ENCODE measurements around the gene SLC16A13. TPM values are rescaled to one million over a fixed set of nuclear protein-coding genes. Genes with fewer than 3 reads are reported as not detected.

Gene SLC16A13
- total RNA-seq (2022; extraction: Qiagen RNA extraction), result 5.9 to 11.0 TPM (median 9.2 TPM) in 5 replicates

DNA sequence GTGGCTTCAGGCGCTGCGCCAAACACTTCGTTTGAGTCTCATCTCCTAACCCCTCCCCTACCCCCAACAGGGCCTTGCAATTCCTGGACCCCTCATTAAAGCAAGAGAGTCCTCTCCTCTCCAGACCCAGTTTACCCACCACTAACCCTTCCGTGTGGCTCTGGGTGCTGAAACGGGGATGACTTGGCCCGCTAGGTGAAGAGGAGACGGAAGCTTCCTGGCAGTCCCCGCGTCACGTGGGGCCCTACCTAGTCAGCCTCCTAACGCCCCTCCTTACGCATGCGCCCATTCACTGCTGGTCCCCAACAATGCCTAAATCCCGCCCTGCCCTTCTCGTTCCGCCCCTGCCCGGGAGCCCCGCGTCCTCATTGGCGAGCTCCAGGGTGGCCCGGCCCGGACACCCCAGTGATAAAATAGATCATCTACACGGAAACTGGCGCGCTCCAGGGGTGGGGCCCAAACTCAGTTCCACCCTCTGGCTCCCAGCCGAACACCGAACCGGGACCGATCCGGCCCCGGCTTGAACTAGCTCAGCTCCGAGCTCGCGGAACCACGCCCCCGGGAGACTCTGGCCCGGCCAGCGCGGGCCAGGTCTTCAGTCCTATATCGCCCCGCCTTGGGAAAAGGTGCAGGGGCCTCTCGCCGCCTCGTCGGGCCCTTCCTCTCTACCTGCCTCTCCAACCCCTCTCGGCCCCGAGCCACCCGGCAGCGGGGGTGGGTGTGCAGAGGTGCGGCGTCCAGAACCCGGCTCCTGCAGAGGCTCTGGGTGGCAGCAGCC, at the start of gene SLC16A13:
TSS of gene SLC16A13 (plus strand) at position 425 of the 778 bp plus-strand sequence. CDS start 368 bp downstream, outside the sequence.

GRCh38 chr17:6995500-6996255, 40.1 kb upstream of the SLC16A13 start, which contains the start of gene ALOX12:
TSS of gene ALOX12 (plus strand) at chr17:6996049. CDS start at chr17:6996118, 69 bp downstream.

DNA sequence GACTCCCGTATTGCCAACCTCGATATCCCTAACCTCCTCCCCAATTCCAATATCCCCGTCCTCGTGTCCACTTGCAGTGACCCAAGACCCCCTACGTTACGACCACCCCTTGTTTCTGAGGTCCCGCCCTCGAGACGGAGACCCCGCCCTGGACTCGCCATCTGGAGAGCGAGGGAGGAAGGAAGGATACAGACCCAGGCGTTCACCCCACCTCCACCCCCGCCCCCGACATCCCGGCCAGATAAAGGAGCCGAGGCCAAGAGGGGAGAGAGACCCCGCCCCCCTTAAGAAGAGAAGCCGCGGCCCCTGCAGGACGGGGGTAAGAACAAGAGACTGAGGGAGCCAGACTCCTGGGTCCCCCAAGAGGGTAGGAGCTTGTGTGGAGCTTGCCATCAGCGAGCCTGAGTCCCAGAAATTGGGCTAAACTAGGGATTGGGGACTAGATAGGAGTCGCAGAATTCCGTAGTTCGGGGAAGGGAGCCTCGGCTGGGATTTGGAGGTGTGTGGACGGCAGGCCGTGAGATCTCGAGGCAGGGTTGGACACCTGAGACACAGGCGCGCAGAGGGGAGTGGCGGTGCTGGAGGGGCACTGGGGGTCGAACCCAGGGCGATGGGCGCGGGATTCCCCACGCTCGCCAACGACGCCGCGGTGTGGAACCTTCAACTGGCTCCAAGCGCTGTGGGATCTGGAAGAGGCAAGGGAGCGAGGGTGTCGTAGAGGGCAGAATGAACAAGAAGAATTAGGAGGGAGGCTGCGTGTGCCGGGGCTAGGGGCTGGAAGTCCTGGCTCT, 12.8 kb upstream of the SLC16A13 start, which contains the start of gene BCL6B:
TSS of gene BCL6B (plus strand) at position 270 of the 791 bp plus-strand sequence. CDS start 622 bp downstream, outside the sequence.

GRCh38 chr17:7043497-7044198, 7.8 kb downstream of the SLC16A13 start, which contains the start of gene SLC16A11:
TSS of gene SLC16A11 (minus strand) at chr17:7044092. CDS start at chr17:7043513, 579 bp downstream.

GRCh38 chr17:7079581-7080455, 44.0 kb downstream of the SLC16A13 start, which contains the start of gene CLEC10A:
TSS of gene CLEC10A (minus strand) at chr17:7080251. CDS start at chr17:7078812, 1,439 bp downstream.

Other genes with a start within 250 kb of the SLC16A13 start
- gene TEKT1, start 204.3 kb upstream of the SLC16A13 start, total RNA-seq (2022; extraction: Qiagen RNA extraction), result 0.05 to 0.18 TPM (median 0.07 TPM) in 5 replicates
- gene ALOX12, start 40.0 kb upstream of the SLC16A13 start, total RNA-seq (2022; extraction: Qiagen RNA extraction), result not detected in 5 replicates
- gene RNASEK, start 23.4 kb upstream of the SLC16A13 start, total RNA-seq (2022; extraction: Qiagen RNA extraction), result 442 to 503 TPM (median 469 TPM) in 5 replicates
- gene BCL6B, start 13.0 kb upstream of the SLC16A13 start, total RNA-seq (2022; extraction: Qiagen RNA extraction), result not detected in 5 replicates
- 0.15 TPM in 1 of 5 replicates, not detected in the others for gene SLC16A11, start 8.1 kb downstream of the SLC16A13 start, total RNA-seq (2022; extraction: Qiagen RNA extraction)
- not detected in 5 replicates for gene CLEC10A, start 44.2 kb downstream of the SLC16A13 start, total RNA-seq (2022; extraction: Qiagen RNA extraction)
- gene ASGR2, start 78.8 kb downstream of the SLC16A13 start, total RNA-seq (2022; extraction: Qiagen RNA extraction), result not detected in 5 replicates
- 0.42 to 0.98 TPM (median 0.77 TPM) in 5 replicates for gene ASGR1, start 143.4 kb downstream of the SLC16A13 start, total RNA-seq (2022; extraction: Qiagen RNA extraction)
- gene DLG4, start 183.8 kb downstream of the SLC16A13 start, total RNA-seq (2022; extraction: Qiagen RNA extraction), result 4.5 to 7.6 TPM (median 6.4 TPM) in 5 replicates
- 266 to 442 TPM (median 389 TPM) in 5 replicates for gene ACADVL, start 183.9 kb downstream of the SLC16A13 start, total RNA-seq (2022; extraction: Qiagen RNA extraction)
- 33.5 to 47.2 TPM (median 44.9 TPM) in 5 replicates for gene DVL2, start 198.5 kb downstream of the SLC16A13 start, total RNA-seq (2022; extraction: Qiagen RNA extraction)
- gene PHF23, start 203.4 kb downstream of the SLC16A13 start, total RNA-seq (2022; extraction: Qiagen RNA extraction), result 93.9 to 117 TPM (median 104 TPM) in 5 replicates
- gene GABARAP, start 206.4 kb downstream of the SLC16A13 start, total RNA-seq (2022; extraction: Qiagen RNA extraction), result 596 to 790 TPM (median 609 TPM) in 5 replicates
- 218 to 267 TPM (median 246 TPM) in 5 replicates for gene CTDNEP1, start 215.7 kb downstream of the SLC16A13 start, total RNA-seq (2022; extraction: Qiagen RNA extraction)
- 140 to 161 TPM (median 146 TPM) in 5 replicates for gene ELP5, start 216.2 kb downstream of the SLC16A13 start, total RNA-seq (2022; extraction: Qiagen RNA extraction)
- 1.9 to 3.2 TPM (median 2.6 TPM) in 5 replicates for gene CLDN7, start 226.5 kb downstream of the SLC16A13 start, total RNA-seq (2022; extraction: Qiagen RNA extraction)
- 0.30 to 0.69 TPM (median 0.60 TPM) in 5 replicates for gene SLC2A4, start 245.7 kb downstream of the SLC16A13 start, total RNA-seq (2022; extraction: Qiagen RNA extraction)